Activated T-helper 17 cell treated with anti-CD3 and anti-CD28 coated beads, Interleukin-2, amount 50 U/mL, for 72 hours (primary cell): ENCODE results near the gene CORO2B. TPM values are rescaled to one million over a fixed set of nuclear protein-coding genes. Genes with fewer than 3 reads are reported as not detected.

ENCODE experiments used
- ATAC-seq: fragments of 150-1000 bp; cut with Tn5 transposase; replicated peaks from 2 replicates; pipeline ENCODE4 v1.10.0; 2021; ENCODE audit warnings: mild to moderate bottlenecking, moderate library complexity
- H3K27ac Mint-ChIP-seq: one replicate; pipeline ENCODE4 v1.8.0; 2022; ENCODE audit warnings: mixed read lengths
- H3K27me3 Mint-ChIP-seq: one replicate; pipeline ENCODE4 v1.8.0; 2022; ENCODE audit warnings: mixed read lengths
- H3K36me3 Mint-ChIP-seq: one replicate; pipeline ENCODE4 v1.8.0; 2022; ENCODE audit warnings: low read depth, mild to moderate bottlenecking, mixed read lengths
- H3K4me1 Mint-ChIP-seq: one replicate; pipeline ENCODE4 v1.8.0; 2022; ENCODE audit warnings: mixed read lengths
- H3K4me3 Mint-ChIP-seq: one replicate; pipeline ENCODE4 v1.8.0; 2022; ENCODE audit warnings: mild to moderate bottlenecking, mixed read lengths
- H3K9me3 Mint-ChIP-seq: one replicate; pipeline ENCODE4 v1.8.0; 2022; ENCODE audit warnings: mixed read lengths
- total RNA-seq, 2 donors: library from RNA; stranded (reverse); gene quantifications; one replicate each; pipeline ENCODE4 v1.2.3, GENCODE V29; 2022

The CORO2B gene
- total RNA-seq, 2 donors from 2014 or later: 0.26 TPM; not detected in 1

GRCh38 chr15:68626283-68626682 lies 47.5 kb downstream of the CORO2B start:
- Mint-ChIP-seq H3K9me3 (no peaks in the 10 kb centered on the region), H3K4me3 (no peak overlapping the region), H3K27ac (no peak overlapping the region), H3K36me3 (no peaks in the 10 kb centered on the region), H3K27me3 (peaks cover 19% of the 10 kb centered on the region), H3K4me1 (no peaks in the 10 kb centered on the region)
- no peak for ATAC-seq

DNA sequence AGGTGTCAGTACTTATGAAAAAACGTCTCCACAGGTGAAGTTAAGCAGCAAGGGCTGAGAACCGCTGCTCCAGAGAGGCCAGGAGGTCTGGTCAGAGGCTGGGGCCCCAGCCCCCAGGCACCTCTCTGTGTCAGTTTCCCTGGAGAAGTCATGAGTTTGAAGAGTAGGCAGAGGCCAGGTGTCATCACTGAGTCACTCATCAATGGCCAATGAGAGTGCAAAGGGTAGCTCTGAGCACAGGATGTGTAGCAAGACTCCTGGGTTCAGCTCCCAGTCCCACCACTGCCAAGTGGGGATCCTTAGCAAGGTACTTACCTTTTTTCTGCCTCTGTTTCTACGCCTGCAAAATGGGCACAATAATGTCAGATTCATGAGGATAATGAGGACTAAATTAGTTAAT lies 47.9 kb downstream of the CORO2B start:
- Mint-ChIP-seq H3K36me3 (no peaks in the 10 kb centered on the region), H3K4me1 (no peaks in the 10 kb centered on the region), H3K27me3 (peaks cover 17% of the 10 kb centered on the region), H3K27ac (no peak overlapping the region), H3K9me3 (no peaks in the 10 kb centered on the region), H3K4me3 (no peak overlapping the region)
- peak; percentile 58 for ATAC-seq

GRCh38 chr15:68627476-68627875 lies 48.7 kb downstream of the CORO2B start:
- no peaks in the 10 kb centered on the region for H3K36me3 Mint-ChIP-seq
- H3K9me3 Mint-ChIP-seq: no peaks in the 10 kb centered on the region
- no peak overlapping the region for H3K27ac Mint-ChIP-seq
- H3K4me1 Mint-ChIP-seq: no peaks in the 10 kb centered on the region
- ATAC-seq: no peak
- H3K4me3 Mint-ChIP-seq: no peak overlapping the region
- H3K27me3 Mint-ChIP-seq: peaks cover 15% of the 10 kb centered on the region

DNA sequence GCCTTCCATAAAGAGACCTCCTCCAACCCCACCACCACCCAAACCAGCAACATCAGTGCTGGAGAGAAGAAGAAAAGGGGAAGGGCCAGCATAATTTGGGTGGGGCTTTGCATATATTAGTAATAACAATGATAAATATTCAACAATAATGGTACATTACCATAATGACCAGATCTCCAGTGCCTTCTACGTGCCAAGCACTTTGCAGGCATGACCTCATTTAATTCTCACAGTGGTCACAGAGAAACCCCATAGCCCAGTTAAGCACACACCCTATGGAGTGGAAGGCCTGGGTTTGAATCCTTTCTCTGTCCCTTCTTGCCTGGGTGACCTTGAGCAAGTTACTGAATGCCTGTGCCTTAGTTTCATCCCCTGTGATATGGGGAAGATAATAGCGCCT lies 49.2 kb downstream of the CORO2B start:
- Mint-ChIP-seq H3K9me3 (no peaks in the 10 kb centered on the region), H3K27ac (no peak overlapping the region), H3K27me3 (peaks cover 13% of the 10 kb centered on the region), H3K36me3 (no peaks in the 10 kb centered on the region), H3K4me3 (no peak overlapping the region), H3K4me1 (no peaks in the 10 kb centered on the region)
- ATAC-seq: no peak

GRCh38 chr15:68629519-68630210 lies 50.9 kb downstream of the CORO2B start:
- no peak overlapping the region for H3K27ac Mint-ChIP-seq
- H3K36me3 Mint-ChIP-seq: no peaks in the 10 kb centered on the region
- H3K9me3 Mint-ChIP-seq: no peaks in the 10 kb centered on the region
- H3K4me1 Mint-ChIP-seq: no peaks in the 10 kb centered on the region
- H3K4me3 Mint-ChIP-seq: no peak overlapping the region
- H3K27me3 Mint-ChIP-seq: peaks cover 13% of the 10 kb centered on the region
- no peak for ATAC-seq

DNA sequence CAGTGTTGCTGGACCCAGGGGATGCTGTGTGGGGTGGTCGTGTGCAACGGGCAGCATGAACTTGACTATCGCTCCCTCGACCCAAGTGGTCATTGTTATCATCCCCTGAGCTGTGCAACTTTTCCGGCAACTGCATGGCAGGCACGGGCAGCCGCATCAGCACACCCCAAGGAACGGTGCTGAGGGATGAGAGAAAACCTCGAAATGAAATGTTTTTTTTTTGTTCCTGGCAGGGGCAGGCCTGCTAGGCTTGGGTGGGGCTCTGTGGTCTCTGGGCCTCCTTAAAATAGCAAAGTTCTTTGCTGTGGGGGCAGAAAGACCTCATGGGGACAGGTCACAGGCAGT lies 51.4 kb downstream of the CORO2B start:
- H3K27ac Mint-ChIP-seq: no peak overlapping the region
- no peak overlapping the region for H3K4me3 Mint-ChIP-seq
- no peaks in the 10 kb centered on the region for H3K4me1 Mint-ChIP-seq
- H3K36me3 Mint-ChIP-seq: no peaks in the 10 kb centered on the region
- H3K27me3 Mint-ChIP-seq: peaks cover 13% of the 10 kb centered on the region
- ATAC-seq: no peak
- H3K9me3 Mint-ChIP-seq: no peaks in the 10 kb centered on the region

DNA sequence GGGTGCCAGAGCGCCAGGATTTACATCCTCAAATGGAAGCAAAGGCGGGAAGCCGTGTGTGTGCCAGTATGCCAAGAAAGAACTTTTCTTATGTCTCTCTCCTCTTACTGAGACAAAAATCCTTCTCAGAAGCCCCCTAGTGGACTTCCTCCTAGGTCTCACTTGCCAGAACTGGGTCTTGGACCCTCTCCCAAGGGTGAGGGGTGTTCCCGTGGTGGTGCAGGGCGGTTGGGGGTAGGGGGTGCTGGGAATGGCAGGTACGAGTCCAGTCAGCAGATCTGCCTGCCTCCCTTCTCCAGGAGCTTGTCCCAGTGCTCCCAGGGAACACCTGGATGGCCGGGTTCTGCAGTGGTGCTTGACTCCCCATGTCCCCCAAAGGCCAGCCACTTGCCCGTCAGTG lies 52.0 kb downstream of the CORO2B start:
- Mint-ChIP-seq H3K9me3 (no peaks in the 10 kb centered on the region), H3K4me1 (no peaks in the 10 kb centered on the region), H3K36me3 (no peaks in the 10 kb centered on the region), H3K27me3 (peaks cover 13% of the 10 kb centered on the region), H3K4me3 (no peak overlapping the region), H3K27ac (no peak overlapping the region)
- no peak for ATAC-seq

- no peak for ATAC-seq
- no peaks in the 10 kb centered on the region for H3K9me3 Mint-ChIP-seq
- no peaks in the 10 kb centered on the region for H3K4me1 Mint-ChIP-seq
- H3K36me3 Mint-ChIP-seq: no peaks in the 10 kb centered on the region
- H3K27me3 Mint-ChIP-seq: peaks cover 10% of the 10 kb centered on the region
- no peak overlapping the region for H3K27ac Mint-ChIP-seq
- no peak overlapping the region for H3K4me3 Mint-ChIP-seq
These were observed 52.8 kb downstream of the CORO2B start for GRCh38 chr15:68631601-68632051.

DNA sequence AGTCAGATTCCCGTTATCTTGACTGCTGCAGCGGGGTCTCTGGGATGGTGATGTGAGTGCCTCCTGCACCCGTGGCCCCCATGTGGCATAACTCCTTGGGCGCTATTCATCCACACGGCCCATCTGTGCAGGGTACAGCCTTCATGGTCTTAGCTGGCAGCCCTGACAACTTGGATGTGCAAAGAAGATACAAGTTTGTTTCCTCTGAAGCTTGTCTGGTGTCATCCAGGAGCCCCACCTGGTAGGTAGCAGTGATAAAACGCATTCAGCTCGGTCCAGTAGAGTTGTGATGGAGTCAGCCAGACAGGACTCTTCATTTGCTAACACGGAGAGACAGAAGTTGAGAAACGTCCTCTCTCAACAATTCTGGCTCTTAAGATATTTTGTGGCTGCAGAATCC lies 53.3 kb downstream of the CORO2B start:
- Mint-ChIP-seq H3K27me3 (peaks cover 9% of the 10 kb centered on the region), H3K9me3 (no peaks in the 10 kb centered on the region), H3K4me1 (no peaks in the 10 kb centered on the region), H3K36me3 (no peaks in the 10 kb centered on the region), H3K4me3 (no peak overlapping the region), H3K27ac (no peak overlapping the region)
- no peak for ATAC-seq

- peaks cover 7% of the 10 kb centered on the region for H3K27me3 Mint-ChIP-seq
- H3K36me3 Mint-ChIP-seq: no peaks in the 10 kb centered on the region
- no peak for ATAC-seq
- H3K4me3 Mint-ChIP-seq: no peak overlapping the region
- H3K4me1 Mint-ChIP-seq: no peaks in the 10 kb centered on the region
- no peaks in the 10 kb centered on the region for H3K9me3 Mint-ChIP-seq
- H3K27ac Mint-ChIP-seq: no peak overlapping the region
These were observed 54.7 kb downstream of the CORO2B start for GRCh38 chr15:68633231-68634121.

DNA sequence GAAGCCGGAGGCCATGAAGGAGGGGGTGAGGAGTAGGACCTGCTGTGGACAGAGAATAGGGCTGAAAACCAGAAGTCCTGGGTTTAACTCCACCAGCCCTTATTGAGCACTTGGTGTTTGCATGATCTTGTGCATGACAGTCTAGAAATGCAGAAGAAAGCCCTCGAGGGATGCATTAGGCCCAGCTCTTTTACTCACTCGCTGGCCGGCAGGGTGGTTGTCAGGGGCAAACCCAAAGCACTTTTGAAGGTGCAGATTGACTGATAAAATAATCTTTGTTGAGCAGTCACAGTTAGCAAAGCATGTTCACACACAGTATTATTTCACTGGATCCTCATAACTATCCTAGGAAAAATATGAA lies 55.3 kb downstream of the CORO2B start:
- Mint-ChIP-seq H3K9me3 (no peaks in the 10 kb centered on the region), H3K4me3 (no peak overlapping the region), H3K4me1 (no peaks in the 10 kb centered on the region), H3K36me3 (no peaks in the 10 kb centered on the region), H3K27ac (no peak overlapping the region), H3K27me3 (peaks cover 1% of the 10 kb centered on the region)
- no peak for ATAC-seq

GRCh38 chr15:68634531-68634930 lies 55.7 kb downstream of the CORO2B start:
- Mint-ChIP-seq H3K27me3 (no peaks in the 10 kb centered on the region), H3K27ac (no peak overlapping the region), H3K36me3 (no peaks in the 10 kb centered on the region), H3K9me3 (no peaks in the 10 kb centered on the region), H3K4me1 (no peaks in the 10 kb centered on the region), H3K4me3 (no peak overlapping the region)
- ATAC-seq: no peak

- Mint-ChIP-seq H3K27ac (no peak overlapping the region), H3K9me3 (no peaks in the 10 kb centered on the region), H3K4me3 (no peak overlapping the region), H3K4me1 (no peaks in the 10 kb centered on the region), H3K27me3 (no peaks in the 10 kb centered on the region), H3K36me3 (no peaks in the 10 kb centered on the region)
- no peak for ATAC-seq
These were observed 56.3 kb downstream of the CORO2B start for GRCh38 chr15:68635141-68635540.

GRCh38 chr15:68636256-68636655 lies 57.5 kb downstream of the CORO2B start:
- Mint-ChIP-seq H3K27me3 (no peaks in the 10 kb centered on the region), H3K9me3 (no peaks in the 10 kb centered on the region), H3K27ac (no peak overlapping the region), H3K4me1 (no peaks in the 10 kb centered on the region), H3K36me3 (no peaks in the 10 kb centered on the region), H3K4me3 (no peak overlapping the region)
- ATAC-seq: no peak

- no peak overlapping the region for H3K27ac Mint-ChIP-seq
- no peaks in the 10 kb centered on the region for H3K9me3 Mint-ChIP-seq
- no peaks in the 10 kb centered on the region for H3K36me3 Mint-ChIP-seq
- H3K4me1 Mint-ChIP-seq: no peaks in the 10 kb centered on the region
- H3K4me3 Mint-ChIP-seq: no peak overlapping the region
- H3K27me3 Mint-ChIP-seq: no peaks in the 10 kb centered on the region
- no peak for ATAC-seq
These were observed 59.1 kb downstream of the CORO2B start for GRCh38 chr15:68637767-68638404.
